K562 (cell line): ENCODE measurements around the gene INVS.

Experiments
- GATAD2B ChIP-seq: fragments of 450-650 bp; IDR thresholded peaks from 2 replicates; pipeline ENCODE4 v1.6.1; 2017; ENCODE audit warnings: mild to moderate bottlenecking, borderline replicate concordance
- MTA2 ChIP-seq: fragments of 450-650 bp; IDR thresholded peaks from 2 replicates; pipeline ENCODE4 v1.6.1; 2016; ENCODE audit warnings: low read depth
- POLR3A ChIP-seq: IDR thresholded peaks from 2 replicates; pipeline ENCODE4 v1.6.1; 2011; ENCODE audit warnings: borderline replicate concordance, mild to moderate bottlenecking, moderate library complexity; ENCODE audit not compliant: insufficient read length, insufficient read depth; ENCODE audit errors: extremely low read depth
- SMAD3 ChIP-seq: fragments of 450-650 bp; formaldehyde crosslinking; conservative IDR thresholded peaks from 2 replicates; pipeline ENCODE4 v1.4.0; 2020; ENCODE audit warnings: mild to moderate bottlenecking
- ZNF263 ChIP-seq: sonication (generic); formaldehyde crosslinking; IDR thresholded peaks from 2 replicates; pipeline ENCODE4 v1.8.0; 2022; ENCODE audit warnings: mild to moderate bottlenecking, missing genetic modification reagents, borderline replicate concordance
- TF ChIP-seq, protein P1 (sequence below), 3 experiments: IDR thresholded peaks in 2 of 3; conservative IDR thresholded peaks in 1 of 3; 2 replicates each; pipeline ENCODE4 v1.5.1; 2011 to 2012; ENCODE audit warnings: low read length in 3 of 3, mild to moderate bottlenecking in 3 of 3, control low read depth in 2 of 3, improper control_type of control experiment in 1 of 3, inconsistent platforms in 1 of 3, low read depth in 1 of 3, mixed read lengths in 1 of 3, moderate library complexity in 1 of 3; ENCODE audit not compliant: insufficient read depth in 2 of 3
- TF ChIP-seq, protein P2 (sequence below): IDR thresholded peaks from 2 replicates; pipeline ENCODE4 v1.6.1; 2011; ENCODE audit not compliant: insufficient read length; ENCODE audit errors: extremely low read depth

DNA sequence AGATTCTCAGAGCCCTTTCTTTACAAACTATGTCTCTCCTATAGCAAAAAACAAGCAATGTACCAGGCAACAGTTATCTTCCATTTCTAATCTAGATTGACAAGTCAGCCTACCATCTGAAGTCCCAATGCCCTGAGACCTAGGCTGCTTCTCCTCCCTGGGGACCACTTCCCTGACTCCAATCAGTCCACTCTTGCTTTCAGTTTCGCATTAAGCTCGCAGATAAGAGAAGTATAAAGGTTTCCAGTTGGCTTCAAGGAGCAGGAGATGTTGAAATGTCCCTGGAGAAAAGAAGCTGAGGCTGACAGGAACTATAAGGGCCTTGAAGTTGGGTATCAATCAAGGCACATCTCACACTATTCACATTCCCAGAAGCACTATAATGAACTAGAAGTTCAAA, 32.5 kb upstream of the INVS start:
- no peak for TF ChIP-seq ZNF263 (CRISPR knock-in tag)
- TF ChIP-seq, protein P1, sequence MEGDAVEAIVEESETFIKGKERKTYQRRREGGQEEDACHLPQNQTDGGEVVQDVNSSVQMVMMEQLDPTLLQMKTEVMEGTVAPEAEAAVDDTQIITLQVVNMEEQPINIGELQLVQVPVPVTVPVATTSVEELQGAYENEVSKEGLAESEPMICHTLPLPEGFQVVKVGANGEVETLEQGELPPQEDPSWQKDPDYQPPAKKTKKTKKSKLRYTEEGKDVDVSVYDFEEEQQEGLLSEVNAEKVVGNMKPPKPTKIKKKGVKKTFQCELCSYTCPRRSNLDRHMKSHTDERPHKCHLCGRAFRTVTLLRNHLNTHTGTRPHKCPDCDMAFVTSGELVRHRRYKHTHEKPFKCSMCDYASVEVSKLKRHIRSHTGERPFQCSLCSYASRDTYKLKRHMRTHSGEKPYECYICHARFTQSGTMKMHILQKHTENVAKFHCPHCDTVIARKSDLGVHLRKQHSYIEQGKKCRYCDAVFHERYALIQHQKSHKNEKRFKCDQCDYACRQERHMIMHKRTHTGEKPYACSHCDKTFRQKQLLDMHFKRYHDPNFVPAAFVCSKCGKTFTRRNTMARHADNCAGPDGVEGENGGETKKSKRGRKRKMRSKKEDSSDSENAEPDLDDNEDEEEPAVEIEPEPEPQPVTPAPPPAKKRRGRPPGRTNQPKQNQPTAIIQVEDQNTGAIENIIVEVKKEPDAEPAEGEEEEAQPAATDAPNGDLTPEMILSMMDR (IDR thresholded peaks at IDR 0.05 in 2 of 3, conservative IDR thresholded peaks at IDR 0.05 in 1 of 3; ENCODE audit: insufficient read depth in 2 of 3, low read depth in 1 of 3, low read length in 3 of 3), result no peak
- no peak for TF ChIP-seq POLR3A
- no peak for TF ChIP-seq SMAD3 (CRISPR knock-in tag)
- no peak for TF ChIP-seq GATAD2B
- TF ChIP-seq, protein P2, sequence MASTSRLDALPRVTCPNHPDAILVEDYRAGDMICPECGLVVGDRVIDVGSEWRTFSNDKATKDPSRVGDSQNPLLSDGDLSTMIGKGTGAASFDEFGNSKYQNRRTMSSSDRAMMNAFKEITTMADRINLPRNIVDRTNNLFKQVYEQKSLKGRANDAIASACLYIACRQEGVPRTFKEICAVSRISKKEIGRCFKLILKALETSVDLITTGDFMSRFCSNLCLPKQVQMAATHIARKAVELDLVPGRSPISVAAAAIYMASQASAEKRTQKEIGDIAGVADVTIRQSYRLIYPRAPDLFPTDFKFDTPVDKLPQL, result no peak
- TF ChIP-seq MTA2, result no peak
